ENCODE measurements around the gene POLL.

POLL gene

DNA sequence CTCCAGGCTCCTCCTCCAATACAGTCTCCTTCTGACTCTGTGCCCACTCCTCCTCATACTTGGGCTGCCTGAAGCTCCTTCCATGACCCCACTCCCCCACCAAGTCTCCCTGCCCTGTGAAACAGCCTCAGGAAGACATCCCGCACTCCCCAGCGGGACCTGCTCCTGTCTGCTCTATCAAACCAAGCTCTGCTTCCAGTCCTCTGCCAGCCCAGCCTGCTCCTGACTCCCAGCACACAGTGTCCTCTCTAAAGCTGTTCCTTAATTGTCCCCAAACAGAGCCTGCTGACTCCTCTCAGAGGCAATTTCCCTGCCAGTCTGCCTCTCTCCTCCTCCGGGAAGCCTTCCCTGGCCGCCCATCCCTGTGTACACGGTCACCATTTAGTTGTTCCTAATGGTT is 9.9 kb downstream of the POLL start:
- ATAC-seq: no peak

DNA sequence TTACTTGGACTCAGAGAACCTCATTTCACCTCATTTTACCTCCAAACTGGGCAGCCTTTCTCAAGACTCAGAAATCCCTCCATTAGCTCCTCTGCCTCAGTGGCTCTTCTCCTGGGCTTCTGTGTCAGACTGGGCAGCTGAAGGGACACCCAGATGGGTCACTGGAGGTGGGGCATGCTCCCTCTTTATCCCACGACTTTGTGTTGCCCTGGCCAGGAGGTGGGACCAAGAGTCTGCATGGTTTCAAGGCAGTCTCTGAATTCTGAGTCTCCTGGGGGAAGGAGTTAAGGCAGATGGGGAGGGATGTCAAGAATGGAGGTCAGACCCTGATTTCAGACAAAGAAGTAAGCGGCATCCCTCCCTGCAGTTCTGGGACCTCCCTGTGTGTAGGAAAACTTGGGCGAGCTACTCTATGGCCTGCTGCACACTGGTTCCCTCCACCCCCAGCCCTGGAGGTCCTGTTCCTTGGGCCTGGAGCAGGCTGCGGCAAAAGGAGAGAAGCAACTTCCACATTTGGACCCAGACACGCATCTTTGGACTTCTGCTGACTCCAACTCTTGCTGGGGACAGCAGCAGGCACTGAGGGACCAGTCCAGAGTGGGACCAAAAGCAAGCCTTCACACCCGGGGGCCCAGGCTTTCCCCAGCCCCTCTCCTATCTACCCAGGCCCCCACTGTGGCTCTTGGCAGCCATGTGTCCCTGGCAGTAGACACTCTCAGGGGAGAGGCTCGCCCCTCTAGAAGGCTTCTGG is 10.8 kb downstream of the POLL start:
- no peak for TF ChIP-seq RARB (CRISPR knock-in tag; IDR thresholded peaks at IDR 0.05)
- no peak for ATAC-seq

More for the DNA sequence above, 9.9 kb downstream of the POLL start:
- no peak for TF ChIP-seq SNAI2 (CRISPR knock-in tag; IDR thresholded peaks at IDR 0.05)
- TF ChIP-seq TOX (CRISPR knock-in tag; IDR thresholded peaks at IDR 0.05; ENCODE audit: borderline replicate concordance): no peak
- TF ChIP-seq PPARA (CRISPR knock-in tag; IDR thresholded peaks at IDR 0.05; ENCODE audit: borderline replicate concordance): no peak
- no peak for TF ChIP-seq GLIS3 (CRISPR knock-in tag; IDR thresholded peaks at IDR 0.05)
- TF ChIP-seq ZNF8 (CRISPR knock-in tag; IDR thresholded peaks at IDR 0.05): no peak
- TF ChIP-seq RARB (CRISPR knock-in tag; IDR thresholded peaks at IDR 0.05): no peak
- TF ChIP-seq CSDC2 (CRISPR knock-in tag; IDR thresholded peaks at IDR 0.05): no peak
- no peak for TF ChIP-seq ZNF565 (CRISPR knock-in tag; conservative IDR thresholded peaks at IDR 0.05; ENCODE audit: low read depth)
- TF ChIP-seq, protein P1, sequence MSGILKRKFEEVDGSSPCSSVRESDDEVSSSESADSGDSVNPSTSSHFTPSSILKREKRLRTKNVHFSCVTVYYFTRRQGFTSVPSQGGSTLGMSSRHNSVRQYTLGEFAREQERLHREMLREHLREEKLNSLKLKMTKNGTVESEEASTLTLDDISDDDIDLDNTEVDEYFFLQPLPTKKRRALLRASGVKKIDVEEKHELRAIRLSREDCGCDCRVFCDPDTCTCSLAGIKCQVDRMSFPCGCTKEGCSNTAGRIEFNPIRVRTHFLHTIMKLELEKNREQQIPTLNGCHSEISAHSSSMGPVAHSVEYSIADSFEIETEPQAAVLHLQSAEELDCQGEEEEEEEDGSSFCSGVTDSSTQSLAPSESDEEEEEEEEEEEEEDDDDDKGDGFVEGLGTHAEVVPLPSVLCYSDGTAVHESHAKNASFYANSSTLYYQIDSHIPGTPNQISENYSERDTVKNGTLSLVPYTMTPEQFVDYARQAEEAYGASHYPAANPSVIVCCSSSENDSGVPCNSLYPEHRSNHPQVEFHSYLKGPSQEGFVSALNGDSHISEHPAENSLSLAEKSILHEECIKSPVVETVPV (CRISPR knock-in tag; IDR thresholded peaks at IDR 0.05): no peak
- TF ChIP-seq, protein P2, sequence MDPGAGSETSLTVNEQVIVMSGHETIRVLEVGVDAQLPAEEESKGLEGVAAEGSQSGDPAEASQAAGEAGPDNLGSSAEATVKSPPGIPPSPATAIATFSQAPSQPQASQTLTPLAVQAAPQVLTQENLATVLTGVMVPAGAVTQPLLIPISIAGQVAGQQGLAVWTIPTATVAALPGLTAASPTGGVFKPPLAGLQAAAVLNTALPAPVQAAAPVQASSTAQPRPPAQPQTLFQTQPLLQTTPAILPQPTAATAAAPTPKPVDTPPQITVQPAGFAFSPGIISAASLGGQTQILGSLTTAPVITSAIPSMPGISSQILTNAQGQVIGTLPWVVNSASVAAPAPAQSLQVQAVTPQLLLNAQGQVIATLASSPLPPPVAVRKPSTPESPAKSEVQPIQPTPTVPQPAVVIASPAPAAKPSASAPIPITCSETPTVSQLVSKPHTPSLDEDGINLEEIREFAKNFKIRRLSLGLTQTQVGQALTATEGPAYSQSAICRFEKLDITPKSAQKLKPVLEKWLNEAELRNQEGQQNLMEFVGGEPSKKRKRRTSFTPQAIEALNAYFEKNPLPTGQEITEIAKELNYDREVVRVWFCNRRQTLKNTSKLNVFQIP (CRISPR knock-in tag; IDR thresholded peaks at IDR 0.05; ENCODE audit: borderline replicate concordance, low read depth): no peak
- TF ChIP-seq ZFP3 (CRISPR knock-in tag; IDR thresholded peaks at IDR 0.05): no peak
- no peak for TF ChIP-seq ZNF70 (CRISPR knock-in tag; IDR thresholded peaks at IDR 0.05)
- TF ChIP-seq OSR1 (CRISPR knock-in tag; IDR thresholded peaks at IDR 0.05): no peak
- TF ChIP-seq ZFP30 (CRISPR knock-in tag; IDR thresholded peaks at IDR 0.05): no peak
- TF ChIP-seq BACH2 (CRISPR knock-in tag; IDR thresholded peaks at IDR 0.05; ENCODE audit: borderline replicate concordance): no peak
- no peak for TF ChIP-seq TCF4 (CRISPR knock-in tag; IDR thresholded peaks at IDR 0.05; ENCODE audit: borderline replicate concordance)
- no peak for TF ChIP-seq ARNTL (CRISPR knock-in tag; IDR thresholded peaks at IDR 0.05; ENCODE audit: borderline replicate concordance, low read depth)

DNA sequence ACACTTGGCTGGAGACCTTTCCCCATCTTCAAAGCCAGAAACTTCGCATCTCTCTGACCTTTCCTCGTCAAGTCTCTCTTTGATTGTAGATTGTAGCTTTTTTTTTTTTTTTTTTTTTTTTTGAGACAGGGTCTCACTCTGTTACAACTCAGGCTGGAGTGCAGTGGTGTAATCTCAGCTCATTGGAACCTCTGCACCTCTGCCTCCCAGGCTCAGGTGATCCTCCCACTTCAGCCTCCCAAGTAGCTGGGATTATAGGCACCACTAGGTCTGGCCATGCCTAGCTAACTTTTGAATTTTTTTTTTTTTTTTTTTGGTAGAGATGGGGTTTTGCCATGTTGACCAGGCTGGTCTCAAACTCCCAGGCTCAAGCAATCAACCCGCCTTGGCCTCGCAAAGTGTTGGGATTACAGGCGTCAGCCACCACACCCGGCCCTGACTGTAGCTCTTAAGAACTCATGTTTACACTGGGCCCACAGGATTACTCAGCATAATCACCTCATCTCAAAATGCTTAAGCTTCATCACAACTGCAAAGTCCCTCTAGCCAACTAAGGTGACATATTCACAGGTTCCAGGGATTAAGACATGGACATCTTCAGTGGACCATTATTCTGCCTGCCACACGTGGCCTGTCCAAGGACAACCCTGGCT is 11.7 kb downstream of the POLL start:
- no peak for ATAC-seq
- TF ChIP-seq PPARA (CRISPR knock-in tag; IDR thresholded peaks at IDR 0.05; ENCODE audit: borderline replicate concordance) (no peak), ZC3H10 (CRISPR knock-in tag; IDR thresholded peaks at IDR 0.05) (no peak), SNAI2 (CRISPR knock-in tag; IDR thresholded peaks at IDR 0.05) (no peak)

DNA sequence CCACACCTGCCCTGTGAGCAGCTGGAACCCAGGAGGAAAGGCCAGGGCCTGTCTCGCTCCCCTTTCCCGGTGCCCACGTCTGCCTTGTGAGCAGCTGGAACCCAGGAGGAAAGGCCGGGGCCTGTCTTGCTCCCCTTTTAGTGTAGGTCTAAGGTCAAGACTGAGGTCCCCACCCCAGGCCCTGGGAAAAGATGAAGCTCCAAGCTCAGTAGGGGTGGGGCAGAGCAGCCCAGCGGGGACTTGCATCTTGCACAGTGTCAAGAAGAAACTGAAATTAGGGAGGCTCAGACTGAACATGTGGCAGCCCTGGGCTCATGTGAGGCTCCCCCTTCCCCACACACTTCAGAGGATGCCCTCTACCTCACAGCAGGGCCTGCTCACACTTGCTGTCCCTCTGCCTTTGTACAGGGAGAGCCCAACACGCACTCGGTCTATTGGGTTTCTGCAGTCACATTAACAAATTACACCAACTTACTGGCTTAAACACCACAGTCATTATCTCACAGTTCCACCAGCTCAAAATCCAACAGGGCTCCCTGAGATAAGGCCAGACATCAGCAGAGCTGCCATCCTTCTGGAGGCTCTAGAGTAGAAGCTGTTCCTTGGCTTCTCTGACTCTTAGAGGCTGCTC is 12.4 kb downstream of the POLL start:
- TF ChIP-seq, protein P2 (CRISPR knock-in tag; IDR thresholded peaks at IDR 0.05; ENCODE audit: borderline replicate concordance, low read depth): no peak
- TF ChIP-seq ZNF70 (CRISPR knock-in tag; IDR thresholded peaks at IDR 0.05): no peak
- no peak for TF ChIP-seq ZFP3 (CRISPR knock-in tag; IDR thresholded peaks at IDR 0.05)
- TF ChIP-seq TOX (CRISPR knock-in tag; IDR thresholded peaks at IDR 0.05; ENCODE audit: borderline replicate concordance): no peak
- no peak for TF ChIP-seq RARB (CRISPR knock-in tag; IDR thresholded peaks at IDR 0.05)
- no peak for TF ChIP-seq ZNF565 (CRISPR knock-in tag; conservative IDR thresholded peaks at IDR 0.05; ENCODE audit: low read depth)
- TF ChIP-seq ISL1 (CRISPR knock-in tag; IDR thresholded peaks at IDR 0.05): no peak
- TF ChIP-seq, protein P3, sequence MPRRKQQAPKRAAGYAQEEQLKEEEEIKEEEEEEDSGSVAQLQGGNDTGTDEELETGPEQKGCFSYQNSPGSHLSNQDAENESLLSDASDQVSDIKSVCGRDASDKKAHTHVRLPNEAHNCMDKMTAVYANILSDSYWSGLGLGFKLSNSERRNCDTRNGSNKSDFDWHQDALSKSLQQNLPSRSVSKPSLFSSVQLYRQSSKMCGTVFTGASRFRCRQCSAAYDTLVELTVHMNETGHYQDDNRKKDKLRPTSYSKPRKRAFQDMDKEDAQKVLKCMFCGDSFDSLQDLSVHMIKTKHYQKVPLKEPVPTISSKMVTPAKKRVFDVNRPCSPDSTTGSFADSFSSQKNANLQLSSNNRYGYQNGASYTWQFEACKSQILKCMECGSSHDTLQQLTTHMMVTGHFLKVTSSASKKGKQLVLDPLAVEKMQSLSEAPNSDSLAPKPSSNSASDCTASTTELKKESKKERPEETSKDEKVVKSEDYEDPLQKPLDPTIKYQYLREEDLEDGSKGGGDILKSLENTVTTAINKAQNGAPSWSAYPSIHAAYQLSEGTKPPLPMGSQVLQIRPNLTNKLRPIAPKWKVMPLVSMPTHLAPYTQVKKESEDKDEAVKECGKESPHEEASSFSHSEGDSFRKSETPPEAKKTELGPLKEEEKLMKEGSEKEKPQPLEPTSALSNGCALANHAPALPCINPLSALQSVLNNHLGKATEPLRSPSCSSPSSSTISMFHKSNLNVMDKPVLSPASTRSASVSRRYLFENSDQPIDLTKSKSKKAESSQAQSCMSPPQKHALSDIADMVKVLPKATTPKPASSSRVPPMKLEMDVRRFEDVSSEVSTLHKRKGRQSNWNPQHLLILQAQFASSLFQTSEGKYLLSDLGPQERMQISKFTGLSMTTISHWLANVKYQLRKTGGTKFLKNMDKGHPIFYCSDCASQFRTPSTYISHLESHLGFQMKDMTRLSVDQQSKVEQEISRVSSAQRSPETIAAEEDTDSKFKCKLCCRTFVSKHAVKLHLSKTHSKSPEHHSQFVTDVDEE (CRISPR knock-in tag; IDR thresholded peaks at IDR 0.05): no peak
- no peak for TF ChIP-seq ZFP30 (CRISPR knock-in tag; IDR thresholded peaks at IDR 0.05)
- no peak for TF ChIP-seq CSDC2 (CRISPR knock-in tag; IDR thresholded peaks at IDR 0.05)
- no peak for TF ChIP-seq ESRRG (CRISPR knock-in tag; IDR thresholded peaks at IDR 0.05)
- TF ChIP-seq, protein P4, sequence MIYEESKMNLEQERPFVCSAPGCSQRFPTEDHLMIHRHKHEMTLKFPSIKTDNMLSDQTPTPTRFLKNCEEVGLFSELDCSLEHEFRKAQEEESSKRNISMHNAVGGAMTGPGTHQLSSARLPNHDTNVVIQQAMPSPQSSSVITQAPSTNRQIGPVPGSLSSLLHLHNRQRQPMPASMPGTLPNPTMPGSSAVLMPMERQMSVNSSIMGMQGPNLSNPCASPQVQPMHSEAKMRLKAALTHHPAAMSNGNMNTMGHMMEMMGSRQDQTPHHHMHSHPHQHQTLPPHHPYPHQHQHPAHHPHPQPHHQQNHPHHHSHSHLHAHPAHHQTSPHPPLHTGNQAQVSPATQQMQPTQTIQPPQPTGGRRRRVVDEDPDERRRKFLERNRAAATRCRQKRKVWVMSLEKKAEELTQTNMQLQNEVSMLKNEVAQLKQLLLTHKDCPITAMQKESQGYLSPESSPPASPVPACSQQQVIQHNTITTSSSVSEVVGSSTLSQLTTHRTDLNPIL (CRISPR knock-in tag; IDR thresholded peaks at IDR 0.05; ENCODE audit: low read depth): no peak
- TF ChIP-seq OSR1 (CRISPR knock-in tag; IDR thresholded peaks at IDR 0.05): no peak
- TF ChIP-seq, protein P1 (CRISPR knock-in tag; IDR thresholded peaks at IDR 0.05): no peak
- no peak for TF ChIP-seq TCF4 (CRISPR knock-in tag; IDR thresholded peaks at IDR 0.05; ENCODE audit: borderline replicate concordance)
- no peak for TF ChIP-seq PPARA (CRISPR knock-in tag; IDR thresholded peaks at IDR 0.05; ENCODE audit: borderline replicate concordance)
- TF ChIP-seq BACH2 (CRISPR knock-in tag; IDR thresholded peaks at IDR 0.05; ENCODE audit: borderline replicate concordance): no peak
- no peak for TF ChIP-seq ZNF8 (CRISPR knock-in tag; IDR thresholded peaks at IDR 0.05)
- ATAC-seq: no peak; the same call in 2 of the 3 replicates

Data from SK-N-SH treated with all-trans-retinoic acid at 6 μM for 48 hours (cell line).